Measurements from ENCODE around the gene TRIM40.

- TF ChIP-seq POLR2A (IDR thresholded peaks at IDR 0.05) (no peak), CTCF (IDR thresholded peaks at IDR 0.05) (no peak)
These were observed 22.1 kb downstream of the TRIM40 start for GRCh38 chr6:30157999-30158398.
